IMR-90 (cell line): ENCODE data around the gene COA5.

Experiments used
- BHLHE40 ChIP-seq: fragments of 150-350 bp; IDR thresholded peaks from 2 replicates; pipeline ENCODE4 v1.6.1; 2016; ENCODE audit warnings: mild to moderate bottlenecking, low read depth, low read length
- CHD1 ChIP-seq: IDR thresholded peaks from 2 replicates; pipeline ENCODE4 v1.6.1; 2012; ENCODE audit warnings: low read depth, low read length, improper control_type of control experiment
- FOS ChIP-seq: fragments of 150-350 bp; IDR thresholded peaks from 2 replicates; pipeline ENCODE4 v1.6.1; 2016; ENCODE audit warnings: low read depth, low read length
- MAFK ChIP-seq: IDR thresholded peaks from 2 replicates; pipeline ENCODE4 v1.6.1; 2012; ENCODE audit warnings: low read depth, low read length, improper control_type of control experiment
- NFE2L2 ChIP-seq: fragments of 150-350 bp; IDR thresholded peaks from 2 replicates; pipeline ENCODE4 v1.6.1; 2016; ENCODE audit warnings: low read depth, mild to moderate bottlenecking, low read length
- POLR2A ChIP-seq: IDR thresholded peaks from 2 replicates; pipeline ENCODE4 v1.6.1; 2012; ENCODE audit warnings: mild to moderate bottlenecking, low read depth, low read length
- RCOR1 ChIP-seq: IDR thresholded peaks from 2 replicates; pipeline ENCODE4 v1.6.1; 2012; ENCODE audit warnings: mild to moderate bottlenecking, low read length, improper control_type of control experiment; ENCODE audit not compliant: insufficient replicate concordance
- RFX5 ChIP-seq: IDR thresholded peaks from 2 replicates; pipeline ENCODE4 v1.8.0; 2012; ENCODE audit warnings: low read depth, mild to moderate bottlenecking, low read length, moderate library complexity
- TF ChIP-seq, protein P1 (sequence below): conservative IDR thresholded peaks from 2 replicates; pipeline ENCODE4 v1.5.1; 2012; ENCODE audit warnings: mild to moderate bottlenecking, low read depth, low read length, improper control_type of control experiment
- TF ChIP-seq, protein P2 (sequence below): fragments of 150-350 bp; IDR thresholded peaks from 2 replicates; pipeline ENCODE4 v1.6.1; 2017; ENCODE audit warnings: mild to moderate bottlenecking, antibody characterized with exemption, low read length, low read depth

DNA sequence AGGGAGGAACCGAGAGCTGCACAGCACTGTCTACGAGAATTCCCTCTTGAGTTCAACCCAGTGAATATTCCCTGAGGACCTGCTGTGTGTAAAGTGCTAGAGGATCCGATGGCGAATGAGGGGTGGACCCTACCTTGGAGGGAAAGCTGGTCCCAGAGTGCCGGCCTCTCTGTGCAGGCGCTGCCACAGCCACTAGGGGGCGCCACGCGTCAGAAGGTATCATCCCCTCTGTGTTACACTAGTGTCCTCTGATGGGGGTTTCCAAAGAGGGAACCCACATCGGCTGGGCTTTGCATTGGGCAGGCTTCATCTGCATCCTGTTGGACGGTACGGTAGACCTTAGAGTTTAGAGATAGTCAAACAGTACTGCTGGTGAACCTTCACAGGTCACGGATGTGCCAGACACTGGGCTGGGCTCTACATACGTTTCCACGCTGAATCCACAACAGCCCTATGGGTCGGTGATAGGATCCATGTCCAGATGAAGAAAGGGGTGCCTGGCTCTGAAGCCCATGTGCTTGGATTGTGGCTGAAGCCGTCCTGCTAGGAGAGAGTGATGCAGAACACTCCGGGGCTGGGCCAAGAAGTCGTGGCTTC is 39.0 kb downstream of the COA5 start:
- TF ChIP-seq, protein P1, sequence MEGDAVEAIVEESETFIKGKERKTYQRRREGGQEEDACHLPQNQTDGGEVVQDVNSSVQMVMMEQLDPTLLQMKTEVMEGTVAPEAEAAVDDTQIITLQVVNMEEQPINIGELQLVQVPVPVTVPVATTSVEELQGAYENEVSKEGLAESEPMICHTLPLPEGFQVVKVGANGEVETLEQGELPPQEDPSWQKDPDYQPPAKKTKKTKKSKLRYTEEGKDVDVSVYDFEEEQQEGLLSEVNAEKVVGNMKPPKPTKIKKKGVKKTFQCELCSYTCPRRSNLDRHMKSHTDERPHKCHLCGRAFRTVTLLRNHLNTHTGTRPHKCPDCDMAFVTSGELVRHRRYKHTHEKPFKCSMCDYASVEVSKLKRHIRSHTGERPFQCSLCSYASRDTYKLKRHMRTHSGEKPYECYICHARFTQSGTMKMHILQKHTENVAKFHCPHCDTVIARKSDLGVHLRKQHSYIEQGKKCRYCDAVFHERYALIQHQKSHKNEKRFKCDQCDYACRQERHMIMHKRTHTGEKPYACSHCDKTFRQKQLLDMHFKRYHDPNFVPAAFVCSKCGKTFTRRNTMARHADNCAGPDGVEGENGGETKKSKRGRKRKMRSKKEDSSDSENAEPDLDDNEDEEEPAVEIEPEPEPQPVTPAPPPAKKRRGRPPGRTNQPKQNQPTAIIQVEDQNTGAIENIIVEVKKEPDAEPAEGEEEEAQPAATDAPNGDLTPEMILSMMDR, result peak; percentile 56
- TF ChIP-seq POLR2A, result no peak
- TF ChIP-seq, protein P2, sequence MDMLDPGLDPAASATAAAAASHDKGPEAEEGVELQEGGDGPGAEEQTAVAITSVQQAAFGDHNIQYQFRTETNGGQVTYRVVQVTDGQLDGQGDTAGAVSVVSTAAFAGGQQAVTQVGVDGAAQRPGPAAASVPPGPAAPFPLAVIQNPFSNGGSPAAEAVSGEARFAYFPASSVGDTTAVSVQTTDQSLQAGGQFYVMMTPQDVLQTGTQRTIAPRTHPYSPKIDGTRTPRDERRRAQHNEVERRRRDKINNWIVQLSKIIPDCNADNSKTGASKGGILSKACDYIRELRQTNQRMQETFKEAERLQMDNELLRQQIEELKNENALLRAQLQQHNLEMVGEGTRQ, result no peak
- TF ChIP-seq MAFK, result no peak
- TF ChIP-seq FOS, result no peak
- TF ChIP-seq NFE2L2, result no peak
- TF ChIP-seq RFX5, result no peak
- TF ChIP-seq BHLHE40, result no peak
- no peak for TF ChIP-seq RCOR1
- TF ChIP-seq CHD1, result no peak
